ENCODE data around the gene CAMSAP3. TPM values are rescaled to one million over a fixed set of nuclear protein-coding genes. Genes with fewer than 3 reads are reported as not detected.
A peak's percentile ranks its signal among the peaks of the same experiment; 100 is the strongest.
"Not testable (repeated sequence)": the region's sequence is repeated elsewhere in the genome, so short reads cannot be mapped to it uniquely, and the experiment has no call there.

Gene CAMSAP3
- polyA plus RNA-seq, 3 donors, result 25.0 to 28.6 (median 26.2) TPM

- no peak for DNase-seq
Measured at GRCh38 chr19:7631577-7631976, 35.9 kb downstream of the CAMSAP3 start.

GRCh38 chr19:7632340-7633203 lies 36.9 kb downstream of the CAMSAP3 start:
- DNase-seq, result no peak

GRCh38 chr19:7633698-7634097 lies 38.0 kb downstream of the CAMSAP3 start, which contains the start of gene PCP2:
PCP2 (minus strand) TSS chr19:7633719; CDS start chr19:7633457, 262 bp downstream.
- DNase-seq, result no peak

- no peak for DNase-seq
Measured at GRCh38 chr19:7635670-7636069, 40.0 kb downstream of the CAMSAP3 start.

GRCh38 chr19:7636317-7636690 lies 40.6 kb downstream of the CAMSAP3 start:
- DNase-seq, result no peak

GRCh38 chr19:7636691-7637373 lies 41.2 kb downstream of the CAMSAP3 start, which contains the start of gene STXBP2:
STXBP2 (plus strand) TSS chr19:7637110; CDS start chr19:7637150, 40 bp downstream.
- peak; percentile 63 for DNase-seq

GRCh38 chr19:7637374-7638256 lies 42.0 kb downstream of the CAMSAP3 start:
- DNase-seq, result no peak

GRCh38 chr19:7638802-7639465 lies 43.3 kb downstream of the CAMSAP3 start:
- DNase-seq, result no peak

- DNase-seq, result no peak
Measured at GRCh38 chr19:7639863-7640348, 44.2 kb downstream of the CAMSAP3 start.

GRCh38 chr19:7640803-7641202 lies 45.1 kb downstream of the CAMSAP3 start:
- no peak for DNase-seq

- no peak for DNase-seq
Measured at GRCh38 chr19:7641290-7642276, 45.9 kb downstream of the CAMSAP3 start.

- no peak for DNase-seq
Measured at GRCh38 chr19:7642295-7643030, 46.8 kb downstream of the CAMSAP3 start.

GRCh38 chr19:7643031-7643415 lies 47.4 kb downstream of the CAMSAP3 start:
- no peak for DNase-seq

- not testable (repeated sequence) for DNase-seq
Measured at GRCh38 chr19:7643629-7644549, 48.2 kb downstream of the CAMSAP3 start.

- DNase-seq, result no peak
Measured at GRCh38 chr19:7644550-7644877, 48.9 kb downstream of the CAMSAP3 start.

- DNase-seq, result no peak
Measured at GRCh38 chr19:7645163-7645562, 49.5 kb downstream of the CAMSAP3 start.

GRCh38 chr19:7645656-7646425 lies 50.2 kb downstream of the CAMSAP3 start:
- DNase-seq, result no peak

- no peak for DNase-seq
Measured at GRCh38 chr19:7646426-7646700, 50.7 kb downstream of the CAMSAP3 start.
